H9 (cell line): Measurements from ENCODE around the gene DHRSX. TPM values are rescaled to one million over a fixed set of nuclear protein-coding genes. Genes with fewer than 3 reads are reported as not detected.

Source experiments
- DNase-seq: peaks from one replicate; pipeline ENCODE4 v3.0.0-alpha.2; 2017
- H2AFZ ChIP-seq: one replicate; pipeline ENCODE4 v1.6.1; 2013; ENCODE audit warnings: mild to moderate bottlenecking, low read length, control low read depth, moderate library complexity
- H2AK5ac ChIP-seq: 2 replicates; pipeline ENCODE4 v1.6.1; 2013; ENCODE audit warnings: low read length, control low read depth, mixed read lengths; ENCODE audit not compliant: insufficient read length
- H2BK120ac ChIP-seq: one replicate; pipeline ENCODE4 v1.6.1; 2013; ENCODE audit warnings: low read depth, mild to moderate bottlenecking, low read length, control low read depth, inconsistent platforms; ENCODE audit not compliant: poor library complexity, severe bottlenecking
- H2BK12ac ChIP-seq: 2 replicates; pipeline ENCODE4 v1.6.1; 2013; ENCODE audit warnings: low read length, control low read depth, mixed read lengths, low read depth; ENCODE audit not compliant: insufficient read length
- H2BK15ac ChIP-seq: 2 replicates; pipeline ENCODE4 v1.6.1; 2013; ENCODE audit warnings: low read depth, low read length, control low read depth
- H2BK20ac ChIP-seq: one replicate; pipeline ENCODE4 v1.6.1; 2013; ENCODE audit warnings: low read depth, mild to moderate bottlenecking, low read length, control low read depth, inconsistent platforms; ENCODE audit not compliant: poor library complexity, severe bottlenecking
- H2BK5ac ChIP-seq: 2 replicates; pipeline ENCODE4 v1.6.1; 2013; ENCODE audit warnings: low read length, control low read depth, mixed read lengths; ENCODE audit not compliant: insufficient read length
- H3K14ac ChIP-seq: 2 replicates; pipeline ENCODE4 v1.6.1; 2013; ENCODE audit warnings: low read length, control low read depth; ENCODE audit not compliant: insufficient read depth
- H3K18ac ChIP-seq: 2 replicates; pipeline ENCODE4 v1.6.1; 2013; ENCODE audit warnings: low read depth, mild to moderate bottlenecking, mixed read lengths, low read length, control low read depth; ENCODE audit not compliant: insufficient read length
- H3K23ac ChIP-seq: 2 replicates; pipeline ENCODE4 v1.6.1; 2013; ENCODE audit warnings: low read length, control low read depth, mixed read lengths, low read depth; ENCODE audit not compliant: insufficient read length
- H3K23me2 ChIP-seq: 2 replicates; pipeline ENCODE4 v1.6.1; 2013; ENCODE audit warnings: low read depth, mild to moderate bottlenecking, mixed read lengths, low read length, control low read depth; ENCODE audit not compliant: insufficient read length, poor library complexity, severe bottlenecking
- H3K27ac ChIP-seq: 2 replicates; pipeline ENCODE4 v1.5.1; 2013; ENCODE audit warnings: low read length, control low read depth, mixed read lengths, low read depth; ENCODE audit not compliant: insufficient read length
- H3K27me3 ChIP-seq: 2 replicates; pipeline ENCODE4 v1.6.1; 2013; ENCODE audit warnings: low read length, control low read depth, inconsistent platforms; ENCODE audit not compliant: insufficient read depth
- H3K4ac ChIP-seq: 2 replicates; pipeline ENCODE4 v1.6.1; 2013; ENCODE audit warnings: low read depth, mild to moderate bottlenecking, control low read depth, inconsistent platforms, low read length, moderate library complexity
- H3K4me1 ChIP-seq: 2 replicates; pipeline ENCODE4 v1.6.1; 2013; ENCODE audit warnings: low read length, control low read depth, inconsistent platforms; ENCODE audit not compliant: insufficient read depth
- H3K4me2 ChIP-seq: 2 replicates; pipeline ENCODE4 v1.6.1; 2013; ENCODE audit warnings: low read length, control low read depth, mixed read lengths; ENCODE audit not compliant: insufficient read length, insufficient read depth
- H3K56ac ChIP-seq: 2 replicates; pipeline ENCODE4 v1.6.1; 2013; ENCODE audit warnings: low read depth, mild to moderate bottlenecking, mixed read lengths, low read length, control low read depth; ENCODE audit not compliant: insufficient read length
- H3K79me1 ChIP-seq: 2 replicates; pipeline ENCODE4 v1.6.1; 2013; ENCODE audit warnings: low read depth, mild to moderate bottlenecking, moderate library complexity, low read length, control low read depth, inconsistent platforms; ENCODE audit not compliant: insufficient read depth, poor library complexity, severe bottlenecking
- H3K79me2 ChIP-seq: 2 replicates; pipeline ENCODE4 v1.6.1; 2013; ENCODE audit warnings: low read length, control low read depth, inconsistent platforms; ENCODE audit not compliant: insufficient read depth
- H3K9ac ChIP-seq: 2 replicates; pipeline ENCODE4 v1.6.1; 2013; ENCODE audit warnings: low read length, control low read depth, mixed read lengths; ENCODE audit not compliant: insufficient read length; ENCODE audit errors: extremely low read depth
- H3K9me3 ChIP-seq: one replicate; pipeline ENCODE4 v1.6.1; 2013; ENCODE audit warnings: low read depth, low read length, inconsistent platforms; ENCODE audit not compliant: control insufficient read depth
- H3T11ph ChIP-seq: one replicate; pipeline ENCODE4 v1.6.1; 2013; ENCODE audit warnings: mild to moderate bottlenecking, low read length, control low read depth, inconsistent platforms
- H4K20me1 ChIP-seq: one replicate; pipeline ENCODE4 v1.6.1; 2013; ENCODE audit not compliant: control insufficient read depth, insufficient read length, insufficient read depth
- H4K5ac ChIP-seq: 2 replicates; pipeline ENCODE4 v1.6.1; 2013; ENCODE audit warnings: low read depth, mild to moderate bottlenecking, mixed read lengths, low read length, control low read depth; ENCODE audit not compliant: insufficient read length
- H4K8ac ChIP-seq: replicated peaks from 2 replicates; pipeline ENCODE4 v1.6.1; 2013; ENCODE audit warnings: low read length, control low read depth, mixed read lengths, low read depth; ENCODE audit not compliant: insufficient read length
- H4K91ac ChIP-seq: 2 replicates; pipeline ENCODE4 v1.6.1; 2013; ENCODE audit warnings: low read depth, mild to moderate bottlenecking, moderate library complexity, mixed read lengths, low read length, control low read depth; ENCODE audit not compliant: insufficient read length
- H3K27ac Mint-ChIP-seq, 3 experiments: 2 replicates in 2 of 3; 3 replicates in 1 of 3; pipeline ENCODE4 v1.8.0; 2020 to 2021; ENCODE audit warnings: mixed read lengths in 3 of 3, mild to moderate bottlenecking in 1 of 3, moderate library complexity in 1 of 3
- H3K27me3 Mint-ChIP-seq: 2 replicates; pipeline ENCODE4 v1.8.0; 2021; ENCODE audit warnings: low read depth, mild to moderate bottlenecking, moderate library complexity, mixed read lengths
- H3K36me3 Mint-ChIP-seq, 3 experiments: 2 replicates in 2 of 3; 3 replicates in 1 of 3; pipeline ENCODE4 v1.8.0; 2020 to 2021; ENCODE audit warnings: low read depth in 3 of 3, mixed read lengths in 3 of 3; ENCODE audit not compliant: insufficient read depth in 1 of 3
- H3K4me1 Mint-ChIP-seq, 2 experiments: 2 replicates each; pipeline ENCODE4 v1.8.0; 2020; ENCODE audit warnings: mixed read lengths in 2 of 2
- H3K4me3 Mint-ChIP-seq, 2 experiments: 2 replicates in 1 of 2; 3 replicates in 1 of 2; pipeline ENCODE4 v1.8.0; 2020 to 2021; ENCODE audit warnings: mild to moderate bottlenecking in 2 of 2, mixed read lengths in 2 of 2, moderate library complexity in 1 of 2
- H3K9me3 Mint-ChIP-seq, 2 experiments: 2 replicates in 1 of 2; 3 replicates in 1 of 2; pipeline ENCODE4 v1.8.0; 2020; ENCODE audit warnings: mild to moderate bottlenecking in 2 of 2, mixed read lengths in 2 of 2, moderate library complexity in 1 of 2
- CTCF ChIP-seq: fragments of 200-600 bp; sonication (generic); conservative IDR thresholded peaks from 3 replicates; pipeline ENCODE4 v1.8.0; 2021; ENCODE audit warnings: antibody characterized with exemption, mild to moderate bottlenecking
- WGBS: extraction: QIAGEN DNeasy Blood & Tissue Kit; methylation state at CpG from one replicate; pipeline ENCODE4 v1.1.7; 2013; ENCODE audit warnings: missing lambda C conversion rate, low lambda C conversion rate, mixed read lengths; ENCODE audit not compliant: insufficient read length; ENCODE audit errors: extremely low coverage; 5-methylcytosine and 5-hydroxymethylcytosine counted together
- total RNA-seq: library from RNA; stranded (reverse); gene quantifications from 2 replicates; pipeline ENCODE4 v1.2.1, GENCODE V29; 2021

The DHRSX gene
- total RNA-seq, 1 experiment from 2014 or later, result 44.0 TPM

GRCh38 chrX:2521927-2522386, 21.2 kb upstream of the DHRSX start:
- no peak overlapping the region for H3K4me3 Mint-ChIP-seq
- no peak overlapping the region for H2BK120ac ChIP-seq

More at GRCh38 chrX:2521927-2522386, 21.2 kb upstream of the DHRSX start:
- H3K4me2 ChIP-seq, result no peak overlapping the region
- no peak overlapping the region for H2AK5ac ChIP-seq
- no peak overlapping the region for H3K9ac ChIP-seq
- no peak overlapping the region for H2BK20ac ChIP-seq
- H3K27me3 ChIP-seq, result no peaks in the 10 kb centered on the region
- Mint-ChIP-seq H3K36me3 (peaks cover 0 to under 1% (median 0%) of the 10 kb centered on the region in 3 experiments; a peak in 1 of 7 replicates), H3K27me3 (no peaks in the 10 kb centered on the region), H3K27ac (no peak overlapping the region), H3K9me3 (peaks cover 0 to 3% of the 10 kb centered on the region in 2 experiments; a peak in 2 of 5 replicates), H3K4me1 (peaks cover 14 to 24% of the 10 kb centered on the region in 2 experiments)
- H3K9me3 ChIP-seq, result no peaks in the 10 kb centered on the region
- H3K23ac ChIP-seq, result no peak overlapping the region
- H4K5ac ChIP-seq, result no peak overlapping the region
- no peak overlapping the region for H3K4ac ChIP-seq
- H3K4me1 ChIP-seq, result peaks cover 5% of the 10 kb centered on the region; the same call in 1 of the 2 replicates
- no peaks in the 10 kb centered on the region for H4K20me1 ChIP-seq
- H3T11ph ChIP-seq, result no peak overlapping the region
- no peaks in the 10 kb centered on the region for H3K79me2 ChIP-seq
- no peaks in the 10 kb centered on the region for H3K79me1 ChIP-seq
- no peaks in the 10 kb centered on the region for H3K23me2 ChIP-seq
- no peak overlapping the region for H3K27ac ChIP-seq
- TF ChIP-seq CTCF, result no peak
- H4K8ac ChIP-seq, result no peak overlapping the region
- H2AFZ ChIP-seq, result no peak overlapping the region
- no peak overlapping the region for H2BK15ac ChIP-seq
- no peak overlapping the region for H3K14ac ChIP-seq
- H4K91ac ChIP-seq, result no peak overlapping the region
- H2BK12ac ChIP-seq, result no peak overlapping the region
- no peak overlapping the region for H3K18ac ChIP-seq
- H3K56ac ChIP-seq, result no peak overlapping the region
- no CpG with 5 or more reads among the region's 6 CpGs for WGBS
- no peak for DNase-seq
- no peak overlapping the region for H2BK5ac ChIP-seq
